ENCODE data around the gene DHRS2. TPM values are rescaled to one million over a fixed set of nuclear protein-coding genes. Genes with fewer than 3 reads are reported as not detected.
A peak's percentile ranks its signal among the peaks of the same experiment; 100 is the strongest.

Gene DHRS2
- total and polyA plus RNA-seq, 2 of the 13 experiments (the other 11 are each of a cell fraction or from before 2014, with no cell fraction given): 1,621 to 3,021 TPM

DNA sequence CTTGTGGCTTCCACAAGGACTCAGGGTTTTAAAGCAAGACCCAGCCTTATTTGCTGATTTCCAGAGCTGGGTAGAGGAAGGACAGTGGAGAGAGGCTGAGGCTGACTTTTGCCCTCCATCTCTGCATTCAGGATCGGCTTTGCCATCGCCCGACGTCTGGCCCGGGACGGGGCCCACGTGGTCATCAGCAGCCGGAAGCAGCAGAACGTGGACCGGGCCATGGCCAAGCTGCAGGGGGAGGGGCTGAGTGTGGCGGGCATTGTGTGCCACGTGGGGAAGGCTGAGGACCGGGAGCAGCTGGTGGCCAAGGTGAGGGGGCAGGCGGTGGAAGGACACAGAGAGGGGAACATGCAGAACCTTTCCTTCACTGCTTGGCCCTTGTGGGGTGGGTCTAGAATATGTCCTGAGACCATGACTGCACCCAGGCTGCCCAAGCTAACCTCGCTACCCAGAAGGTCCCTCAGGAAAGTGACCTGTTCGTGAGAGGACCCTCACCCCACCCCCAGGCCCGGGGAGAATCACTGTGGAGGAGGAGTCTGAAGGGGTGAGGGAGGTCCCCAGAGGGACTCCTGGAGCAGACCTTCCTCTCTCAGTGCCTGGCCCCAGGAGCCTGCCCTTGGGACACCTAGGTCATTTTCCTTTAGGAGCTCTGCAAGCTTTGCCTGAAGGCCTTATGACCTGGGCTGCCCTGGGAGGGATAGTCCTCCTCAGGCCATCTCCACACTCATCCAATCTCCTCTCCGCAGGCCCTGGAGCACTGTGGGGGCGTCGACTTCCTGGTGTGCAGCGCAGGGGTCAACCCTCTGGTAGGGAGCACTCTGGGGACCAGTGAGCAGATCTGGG, 3.1 kb downstream of the DHRS2 start (continued):
- TF ChIP-seq, protein P1, sequence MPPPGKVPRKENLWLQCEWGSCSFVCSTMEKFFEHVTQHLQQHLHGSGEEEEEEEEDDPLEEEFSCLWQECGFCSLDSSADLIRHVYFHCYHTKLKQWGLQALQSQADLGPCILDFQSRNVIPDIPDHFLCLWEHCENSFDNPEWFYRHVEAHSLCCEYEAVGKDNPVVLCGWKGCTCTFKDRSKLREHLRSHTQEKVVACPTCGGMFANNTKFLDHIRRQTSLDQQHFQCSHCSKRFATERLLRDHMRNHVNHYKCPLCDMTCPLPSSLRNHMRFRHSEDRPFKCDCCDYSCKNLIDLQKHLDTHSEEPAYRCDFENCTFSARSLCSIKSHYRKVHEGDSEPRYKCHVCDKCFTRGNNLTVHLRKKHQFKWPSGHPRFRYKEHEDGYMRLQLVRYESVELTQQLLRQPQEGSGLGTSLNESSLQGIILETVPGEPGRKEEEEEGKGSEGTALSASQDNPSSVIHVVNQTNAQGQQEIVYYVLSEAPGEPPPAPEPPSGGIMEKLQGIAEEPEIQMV (CRISPR knock-in tag; IDR thresholded peaks at IDR 0.05; ENCODE audit: low read depth): peak; percentile 96
- TF ChIP-seq BRD4 (CRISPR knock-in tag; IDR thresholded peaks at IDR 0.05) (no peak), HOXA9 (CRISPR knock-in tag; IDR thresholded peaks at IDR 0.05; ENCODE audit: borderline replicate concordance) (no peak), CC2D1A (CRISPR knock-in tag; IDR thresholded peaks at IDR 0.05) (0 out of 2 replicates have a peak, but pooled peaks have one; percentile 92), KDM4B (CRISPR knock-in tag; IDR thresholded peaks at IDR 0.05) (peak; percentile 55), RORA (CRISPR knock-in tag; IDR thresholded peaks at IDR 0.05) (no peak), RARG (CRISPR knock-in tag; IDR thresholded peaks at IDR 0.05; ENCODE audit: low read depth) (peak; percentile 93), ZNF296 (CRISPR knock-in tag; conservative IDR thresholded peaks at IDR 0.05) (no peak), FOSL2 (CRISPR knock-in tag; IDR thresholded peaks at IDR 0.05) (peak; percentile 34), ZNF674 (CRISPR knock-in tag; IDR thresholded peaks at IDR 0.05; ENCODE audit: low read depth) (peak; percentile 94), REL (CRISPR knock-in tag; conservative IDR thresholded peaks at IDR 0.05) (no peak), SALL2 (CRISPR knock-in tag; IDR thresholded peaks at IDR 0.05) (no peak), HOXA5 (CRISPR knock-in tag; IDR thresholded peaks at IDR 0.05) (no peak), ZNF777 (CRISPR knock-in tag; IDR thresholded peaks at IDR 0.05) (no peak), KDM5A (IDR thresholded peaks at IDR 0.05; ENCODE audit: borderline replicate concordance, low read length) (no peak), SYNCRIP (IDR thresholded peaks at IDR 0.05; ENCODE audit: insufficient read depth, low read depth, low read length) (no peak)
- TF ChIP-seq, protein P2, sequence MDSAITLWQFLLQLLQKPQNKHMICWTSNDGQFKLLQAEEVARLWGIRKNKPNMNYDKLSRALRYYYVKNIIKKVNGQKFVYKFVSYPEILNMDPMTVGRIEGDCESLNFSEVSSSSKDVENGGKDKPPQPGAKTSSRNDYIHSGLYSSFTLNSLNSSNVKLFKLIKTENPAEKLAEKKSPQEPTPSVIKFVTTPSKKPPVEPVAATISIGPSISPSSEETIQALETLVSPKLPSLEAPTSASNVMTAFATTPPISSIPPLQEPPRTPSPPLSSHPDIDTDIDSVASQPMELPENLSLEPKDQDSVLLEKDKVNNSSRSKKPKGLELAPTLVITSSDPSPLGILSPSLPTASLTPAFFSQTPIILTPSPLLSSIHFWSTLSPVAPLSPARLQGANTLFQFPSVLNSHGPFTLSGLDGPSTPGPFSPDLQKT (CRISPR knock-in tag; IDR thresholded peaks at IDR 0.05; ENCODE audit: borderline replicate concordance): no peak
- TF ChIP-seq, protein P3, sequence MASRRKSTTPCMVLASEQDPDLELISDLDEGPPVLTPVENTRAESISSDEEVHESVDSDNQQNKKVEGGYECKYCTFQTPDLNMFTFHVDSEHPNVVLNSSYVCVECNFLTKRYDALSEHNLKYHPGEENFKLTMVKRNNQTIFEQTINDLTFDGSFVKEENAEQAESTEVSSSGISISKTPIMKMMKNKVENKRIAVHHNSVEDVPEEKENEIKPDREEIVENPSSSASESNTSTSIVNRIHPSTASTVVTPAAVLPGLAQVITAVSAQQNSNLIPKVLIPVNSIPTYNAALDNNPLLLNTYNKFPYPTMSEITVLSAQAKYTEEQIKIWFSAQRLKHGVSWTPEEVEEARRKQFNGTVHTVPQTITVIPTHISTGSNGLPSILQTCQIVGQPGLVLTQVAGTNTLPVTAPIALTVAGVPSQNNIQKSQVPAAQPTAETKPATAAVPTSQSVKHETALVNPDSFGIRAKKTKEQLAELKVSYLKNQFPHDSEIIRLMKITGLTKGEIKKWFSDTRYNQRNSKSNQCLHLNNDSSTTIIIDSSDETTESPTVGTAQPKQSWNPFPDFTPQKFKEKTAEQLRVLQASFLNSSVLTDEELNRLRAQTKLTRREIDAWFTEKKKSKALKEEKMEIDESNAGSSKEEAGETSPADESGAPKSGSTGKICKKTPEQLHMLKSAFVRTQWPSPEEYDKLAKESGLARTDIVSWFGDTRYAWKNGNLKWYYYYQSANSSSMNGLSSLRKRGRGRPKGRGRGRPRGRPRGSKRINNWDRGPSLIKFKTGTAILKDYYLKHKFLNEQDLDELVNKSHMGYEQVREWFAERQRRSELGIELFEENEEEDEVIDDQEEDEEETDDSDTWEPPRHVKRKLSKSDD (CRISPR knock-in tag; IDR thresholded peaks at IDR 0.05; ENCODE audit: low read depth): no peak
- TF ChIP-seq, protein P4, sequence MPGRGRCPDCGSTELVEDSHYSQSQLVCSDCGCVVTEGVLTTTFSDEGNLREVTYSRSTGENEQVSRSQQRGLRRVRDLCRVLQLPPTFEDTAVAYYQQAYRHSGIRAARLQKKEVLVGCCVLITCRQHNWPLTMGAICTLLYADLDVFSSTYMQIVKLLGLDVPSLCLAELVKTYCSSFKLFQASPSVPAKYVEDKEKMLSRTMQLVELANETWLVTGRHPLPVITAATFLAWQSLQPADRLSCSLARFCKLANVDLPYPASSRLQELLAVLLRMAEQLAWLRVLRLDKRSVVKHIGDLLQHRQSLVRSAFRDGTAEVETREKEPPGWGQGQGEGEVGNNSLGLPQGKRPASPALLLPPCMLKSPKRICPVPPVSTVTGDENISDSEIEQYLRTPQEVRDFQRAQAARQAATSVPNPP (CRISPR knock-in tag; IDR thresholded peaks at IDR 0.05): peak; percentile 37; the same call in 1 of the 2 replicates
- TF ChIP-seq, protein P5, sequence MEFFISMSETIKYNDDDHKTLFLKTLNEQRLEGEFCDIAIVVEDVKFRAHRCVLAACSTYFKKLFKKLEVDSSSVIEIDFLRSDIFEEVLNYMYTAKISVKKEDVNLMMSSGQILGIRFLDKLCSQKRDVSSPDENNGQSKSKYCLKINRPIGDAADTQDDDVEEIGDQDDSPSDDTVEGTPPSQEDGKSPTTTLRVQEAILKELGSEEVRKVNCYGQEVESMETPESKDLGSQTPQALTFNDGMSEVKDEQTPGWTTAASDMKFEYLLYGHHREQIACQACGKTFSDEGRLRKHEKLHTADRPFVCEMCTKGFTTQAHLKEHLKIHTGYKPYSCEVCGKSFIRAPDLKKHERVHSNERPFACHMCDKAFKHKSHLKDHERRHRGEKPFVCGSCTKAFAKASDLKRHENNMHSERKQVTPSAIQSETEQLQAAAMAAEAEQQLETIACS (CRISPR knock-in tag; IDR thresholded peaks at IDR 0.05): no peak
- TF ChIP-seq, protein P6, sequence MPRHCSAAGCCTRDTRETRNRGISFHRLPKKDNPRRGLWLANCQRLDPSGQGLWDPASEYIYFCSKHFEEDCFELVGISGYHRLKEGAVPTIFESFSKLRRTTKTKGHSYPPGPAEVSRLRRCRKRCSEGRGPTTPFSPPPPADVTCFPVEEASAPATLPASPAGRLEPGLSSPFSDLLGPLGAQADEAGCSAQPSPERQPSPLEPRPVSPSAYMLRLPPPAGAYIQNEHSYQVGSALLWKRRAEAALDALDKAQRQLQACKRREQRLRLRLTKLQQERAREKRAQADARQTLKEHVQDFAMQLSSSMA (CRISPR knock-in tag; IDR thresholded peaks at IDR 0.05): peak; percentile 92

Data from HepG2 (cell line).